NCI-H146 (cell line): ENCODE measurements around the gene TIAM2.
"Not testable (repeated sequence)": the region's sequence is repeated elsewhere in the genome, so short reads cannot be mapped to it uniquely, and the experiment has no call there.

Experiments
- DNase-seq: peaks from one replicate; lab custom pipeline; 2025; lab: John Stamatoyannopoulos, UW

TIAM2 gene

GRCh38 chr6:155165029-155165710 is 170.1 kb downstream of the TIAM2 start:
- no peak for DNase-seq

GRCh38 chr6:155170519-155170918 is 175.4 kb downstream of the TIAM2 start:
- no peak for DNase-seq

DNA sequence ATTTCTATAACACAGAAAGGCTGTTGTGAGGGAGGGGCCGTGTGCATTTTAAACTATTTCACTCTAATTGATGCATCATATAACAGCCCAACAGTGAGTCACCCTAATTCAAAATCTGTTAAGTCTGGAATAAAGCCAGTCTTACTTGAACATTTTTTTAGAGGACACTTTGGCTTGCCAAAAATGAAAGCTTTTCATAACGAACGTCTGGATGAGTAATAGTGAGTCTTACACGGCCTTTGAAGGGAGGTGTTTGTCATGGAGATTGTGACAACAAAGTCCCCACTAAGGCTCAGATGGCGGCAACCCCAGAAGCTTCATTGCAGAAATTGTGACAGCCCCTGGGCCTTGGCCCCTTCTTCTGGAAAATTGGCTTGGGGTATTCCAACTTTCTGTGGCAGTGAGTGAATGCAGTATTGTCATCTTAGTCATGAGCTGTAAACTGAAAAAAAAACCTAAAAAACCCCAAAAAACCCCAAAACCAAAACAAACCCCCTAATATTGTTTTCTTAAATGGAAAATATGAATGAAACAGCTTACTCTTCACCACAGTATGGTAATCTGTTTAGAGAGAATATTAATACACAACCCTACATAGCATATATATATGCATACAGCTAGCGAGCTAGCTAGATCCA is 176.1 kb downstream of the TIAM2 start:
- DNase-seq, result no peak

GRCh38 chr6:155171747-155172449 is 176.8 kb downstream of the TIAM2 start:
- no peak for DNase-seq

DNA sequence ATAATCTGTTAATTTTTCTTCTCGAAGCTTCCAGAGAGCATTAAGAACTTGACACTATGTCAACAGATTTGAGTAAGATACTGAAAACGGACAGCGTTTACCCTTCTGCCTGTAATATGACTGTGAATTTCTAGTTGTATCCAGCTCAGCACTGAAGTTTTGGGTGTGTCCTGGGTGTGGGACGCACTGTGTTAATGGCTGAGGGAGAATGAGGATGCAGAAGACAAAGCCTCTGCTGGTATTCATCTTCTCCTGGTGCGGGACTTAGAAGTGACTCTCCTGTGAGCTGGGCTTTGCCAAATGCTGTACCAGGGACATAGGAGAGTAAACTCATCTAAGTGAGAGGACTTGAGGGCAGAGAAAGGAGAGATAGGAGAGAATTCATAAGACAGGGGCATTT is 178.4 kb downstream of the TIAM2 start:
- DNase-seq, result no peak

GRCh38 chr6:155174576-155175211 is 179.6 kb downstream of the TIAM2 start:
- peak; percentile 99 for DNase-seq

- peak; percentile 69 for DNase-seq
Measured at GRCh38 chr6:155177363-155177961, 182.3 kb downstream of the TIAM2 start.

- DNase-seq, result no peak
Measured at GRCh38 chr6:155181498-155181897, 186.4 kb downstream of the TIAM2 start.

GRCh38 chr6:155182103-155182502 is 187.0 kb downstream of the TIAM2 start:
- no peak for DNase-seq

DNA sequence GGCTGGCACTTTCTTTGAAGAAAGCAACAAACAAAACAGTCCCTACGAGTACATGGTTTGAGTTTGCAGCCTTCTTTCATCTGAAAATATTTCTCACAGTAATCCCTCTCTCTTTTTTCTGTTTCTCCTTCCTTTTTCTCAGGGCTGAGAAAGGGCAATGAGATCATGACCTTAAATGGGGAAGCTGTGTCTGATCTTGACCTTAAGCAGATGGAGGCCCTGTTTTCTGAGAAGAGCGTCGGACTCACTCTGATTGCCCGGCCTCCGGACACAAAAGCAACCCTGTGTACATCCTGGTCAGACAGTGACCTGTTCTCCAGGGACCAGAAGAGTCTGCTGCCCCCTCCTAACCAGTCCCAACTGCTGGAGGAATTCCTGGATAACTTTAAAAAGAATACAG is 188.0 kb downstream of the TIAM2 start:
- no peak for DNase-seq

DNA sequence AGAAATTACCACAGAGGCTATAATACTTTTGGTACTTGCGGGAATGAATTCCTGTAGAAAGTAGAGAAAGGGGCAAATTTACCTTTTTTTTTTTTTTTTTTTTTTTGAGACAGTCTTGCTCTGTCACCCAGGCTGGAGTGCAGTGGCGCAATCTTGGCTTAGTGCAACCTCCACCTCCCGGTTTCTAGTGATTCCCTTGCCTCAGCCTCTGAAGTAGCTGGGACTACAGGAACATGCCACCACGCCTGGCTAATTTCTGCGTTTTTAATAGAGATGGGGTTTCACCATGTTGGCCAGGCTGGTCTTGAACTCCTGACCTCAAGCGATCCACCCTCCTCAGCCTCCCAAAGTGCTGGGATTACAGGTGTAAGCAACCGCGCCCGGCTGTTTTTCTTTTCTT is 189.9 kb downstream of the TIAM2 start:
- not testable (repeated sequence) for DNase-seq

GRCh38 chr6:155185544-155185943 is 190.4 kb downstream of the TIAM2 start:
- DNase-seq, result peak; percentile 79

DNA sequence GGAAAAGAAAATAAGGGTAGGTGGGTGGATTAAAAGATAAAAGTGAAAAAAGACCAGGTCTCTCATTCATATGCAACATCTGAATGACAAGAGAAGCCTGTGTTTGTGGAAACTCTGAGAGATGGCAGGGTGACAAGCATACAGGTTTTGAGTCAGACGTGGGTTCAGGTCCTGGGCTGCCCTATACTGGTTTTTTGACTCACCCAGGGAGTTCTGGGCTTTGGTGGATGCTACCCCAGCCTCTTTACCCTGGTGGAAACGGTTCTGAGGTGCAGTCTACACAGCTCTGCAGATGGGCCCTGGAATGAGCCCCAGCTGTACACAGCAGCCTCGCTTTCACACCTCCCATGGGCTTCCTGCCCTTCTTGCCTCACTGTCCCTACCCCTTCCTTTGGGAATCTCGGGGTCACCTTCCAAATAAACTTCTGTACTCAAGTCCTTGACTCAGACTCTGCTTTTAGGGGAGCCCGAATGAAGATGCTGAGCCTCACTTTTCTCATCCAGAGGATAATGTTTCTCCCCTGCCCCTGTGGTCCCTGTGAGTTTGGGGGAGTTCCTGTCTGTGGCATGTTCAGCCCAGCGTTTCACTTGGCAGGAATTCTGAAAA is 191.0 kb downstream of the TIAM2 start:
- DNase-seq, result no peak

GRCh38 chr6:155187106-155187505 is 192.0 kb downstream of the TIAM2 start:
- DNase-seq, result no peak

- DNase-seq, result no peak
Measured at GRCh38 chr6:155187994-155188706, 193.0 kb downstream of the TIAM2 start.

DNA sequence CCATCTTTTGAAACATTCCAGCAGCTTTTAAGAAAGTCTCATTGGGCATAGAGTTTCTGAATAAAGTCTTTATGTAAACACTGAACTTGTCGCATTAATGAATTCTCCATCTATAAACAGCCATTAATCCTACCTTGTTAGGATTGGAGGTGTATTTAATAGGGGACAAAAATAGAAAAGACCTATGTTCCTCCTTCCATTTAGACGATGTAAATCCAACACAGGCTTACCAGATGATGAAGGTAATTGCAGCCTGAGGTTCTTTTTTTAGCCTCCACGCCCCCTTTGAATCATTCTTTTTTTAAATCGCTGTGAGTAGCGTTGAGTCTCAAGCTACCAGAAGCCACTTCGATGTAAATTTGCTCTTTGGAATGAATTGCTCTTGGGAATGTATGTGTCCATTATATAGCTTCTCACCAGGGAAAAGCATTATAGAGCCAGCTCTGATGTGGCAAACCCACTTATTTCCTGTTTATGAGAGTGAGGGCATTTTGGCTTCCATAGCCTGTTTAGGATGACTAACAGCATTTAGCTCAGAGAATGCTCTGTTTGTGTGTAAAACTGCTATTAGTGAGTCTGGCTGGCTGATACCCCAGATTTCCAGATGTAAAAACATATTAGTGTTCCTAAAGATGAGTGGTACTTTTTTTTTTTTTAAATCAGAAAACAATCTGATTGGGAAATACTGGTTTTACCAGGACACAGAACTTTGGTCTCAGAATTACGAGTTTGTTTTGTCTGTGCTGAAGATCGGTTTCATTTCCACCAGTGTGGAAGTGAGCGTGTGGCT is 193.8 kb downstream of the TIAM2 start:
- DNase-seq, result no peak

- no peak for DNase-seq
Measured at GRCh38 chr6:155190677-155191076, 195.6 kb downstream of the TIAM2 start.

DNA sequence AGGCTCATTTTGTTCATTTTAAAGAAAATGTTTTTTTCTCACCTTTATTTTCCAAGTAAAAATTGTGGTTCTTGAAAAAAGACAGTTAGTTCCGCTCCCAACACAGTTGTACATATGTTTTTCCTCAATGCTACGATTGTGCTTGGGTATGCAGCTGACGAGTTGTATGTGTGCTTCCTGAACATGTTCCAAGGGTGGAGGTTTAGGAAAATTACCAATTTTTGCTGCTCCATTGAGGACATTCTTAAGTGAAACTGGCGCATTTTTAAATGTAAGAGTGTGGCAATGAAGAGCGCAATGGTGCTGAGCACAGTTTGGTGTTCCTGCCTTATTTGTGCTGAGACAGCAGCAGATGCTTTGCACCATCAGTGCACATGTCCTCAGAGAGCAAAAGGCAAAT is 198.4 kb downstream of the TIAM2 start:
- DNase-seq, result no peak

- DNase-seq, result no peak
Measured at GRCh38 chr6:155194399-155194798, 199.3 kb downstream of the TIAM2 start.

- no peak for DNase-seq
Measured at GRCh38 chr6:155195903-155196302, 200.8 kb downstream of the TIAM2 start.
